Amygdala (tissue), 56 donors: ENCODE measurements around the gene BRD3OS.

ENCODE experiments used
- DNase-seq, 56 donors: peaks; one replicate each; lab custom pipeline; 2025; lab: John Stamatoyannopoulos, UW

BRD3OS gene

DNA sequence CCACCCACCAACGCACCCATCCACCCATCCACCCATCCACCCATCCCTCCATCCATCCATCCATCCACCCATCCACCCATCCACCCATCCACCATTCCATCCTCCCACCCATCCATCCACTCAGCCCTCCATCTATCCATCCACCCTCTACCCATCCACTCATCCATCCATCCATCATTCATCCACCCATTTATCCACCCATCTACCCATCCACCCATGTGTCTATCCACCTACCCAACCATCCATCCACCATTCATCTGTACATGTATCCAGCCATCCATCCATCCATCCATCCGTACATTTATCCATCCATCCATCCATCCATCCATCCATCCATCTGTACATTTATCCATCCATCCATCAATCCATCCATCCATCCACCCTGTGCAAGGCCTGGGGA lies 22.0 kb upstream of the BRD3OS start:
- DNase-seq = no peak

DNA sequence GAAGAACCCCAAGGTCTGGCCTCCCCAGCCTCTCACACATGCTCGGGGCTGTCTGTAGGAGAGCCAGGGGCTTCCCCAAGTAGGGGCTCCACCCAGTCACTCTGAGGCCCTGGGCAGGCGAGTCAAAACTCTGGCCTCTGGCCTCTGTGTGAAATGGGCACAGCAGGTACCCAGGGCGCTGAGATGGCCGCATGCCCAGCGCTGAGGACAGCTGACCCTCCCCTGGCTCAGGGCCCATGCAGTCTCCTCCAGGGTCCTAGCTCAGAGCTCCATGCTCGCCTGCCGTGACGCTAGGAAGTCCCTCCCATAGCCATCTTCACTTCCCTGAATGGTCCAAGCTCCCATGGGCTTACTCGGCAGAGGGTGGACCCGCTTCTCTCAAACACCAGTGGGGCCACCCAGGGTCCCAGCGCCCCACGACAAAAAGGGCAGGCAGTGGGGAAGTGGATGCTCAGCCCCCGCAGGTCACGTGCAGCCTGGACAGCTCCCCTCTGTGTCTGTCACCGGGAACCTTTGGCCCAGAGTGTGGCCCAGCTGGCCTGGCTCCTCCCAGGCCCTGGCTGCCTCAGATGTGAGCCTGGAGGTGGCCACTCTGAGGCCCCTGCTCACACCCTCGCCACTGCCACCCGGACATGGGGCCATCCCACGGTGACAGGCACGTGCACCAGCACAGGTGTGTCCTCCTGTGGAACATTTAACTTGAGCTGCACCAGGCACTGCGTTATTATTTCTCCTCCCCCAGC lies 21.0 kb upstream of the BRD3OS start:
- no peak for DNase-seq

DNA sequence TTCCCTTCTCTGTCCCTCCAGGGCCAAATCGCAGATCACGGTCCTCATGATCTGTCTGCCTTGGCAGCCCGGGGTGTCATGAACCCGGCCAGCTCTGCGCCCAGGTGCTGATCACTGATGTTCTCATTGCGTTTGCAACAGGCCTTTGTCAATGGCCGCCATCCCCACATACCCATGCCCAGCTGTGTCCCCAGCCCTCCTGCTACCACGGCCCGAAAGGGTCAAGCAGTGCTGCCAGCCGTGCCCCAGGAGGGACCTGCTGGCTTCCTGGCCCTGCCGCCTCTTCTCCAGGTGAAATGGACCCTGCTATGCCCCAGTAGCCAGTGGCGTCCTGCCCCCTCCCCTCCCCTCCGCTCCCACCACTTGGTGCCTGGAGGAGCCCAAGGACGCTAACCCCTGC lies 20.4 kb upstream of the BRD3OS start:
- DNase-seq = no peak

DNA sequence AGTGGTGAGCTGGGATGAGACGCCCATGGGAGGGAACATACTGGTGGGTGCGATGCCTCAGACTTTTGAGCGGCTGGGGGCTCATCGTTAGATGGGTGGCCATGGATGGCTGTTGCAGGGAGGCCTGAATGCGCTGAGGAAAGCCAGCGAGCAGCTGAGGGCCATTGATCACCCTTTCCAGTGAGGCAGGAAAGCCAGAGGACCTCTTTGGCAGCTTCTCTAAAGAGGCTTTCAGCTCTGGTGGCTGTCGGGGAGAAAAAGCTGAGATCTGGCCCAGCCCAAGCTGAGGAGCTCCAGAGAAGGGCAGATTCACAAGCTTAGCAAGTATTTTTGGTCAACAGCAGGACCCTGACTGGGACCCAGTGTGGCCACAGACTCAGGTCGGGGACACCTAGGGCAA lies 19.9 kb upstream of the BRD3OS start:
- DNase-seq = no peak

DNA sequence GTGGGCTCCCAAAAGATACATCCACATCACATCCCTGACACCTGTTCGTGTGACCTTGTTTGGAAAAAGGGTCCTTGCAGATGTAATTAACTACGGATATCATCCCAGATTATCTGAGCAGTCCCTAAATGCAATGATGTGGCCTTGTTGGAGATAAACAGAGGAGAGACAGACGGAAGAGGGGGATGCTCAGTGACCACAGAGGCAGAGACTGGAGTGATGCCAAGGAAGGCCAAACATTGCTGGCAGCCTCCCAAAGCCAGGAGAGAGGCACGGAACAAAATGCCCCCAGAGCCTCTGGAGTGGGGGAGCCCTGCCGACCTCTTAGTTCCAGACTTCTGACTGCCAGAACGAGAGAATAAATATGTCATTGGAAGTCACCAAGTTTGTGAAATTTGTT lies 18.1 kb upstream of the BRD3OS start:
- DNase-seq = no peak

DNA sequence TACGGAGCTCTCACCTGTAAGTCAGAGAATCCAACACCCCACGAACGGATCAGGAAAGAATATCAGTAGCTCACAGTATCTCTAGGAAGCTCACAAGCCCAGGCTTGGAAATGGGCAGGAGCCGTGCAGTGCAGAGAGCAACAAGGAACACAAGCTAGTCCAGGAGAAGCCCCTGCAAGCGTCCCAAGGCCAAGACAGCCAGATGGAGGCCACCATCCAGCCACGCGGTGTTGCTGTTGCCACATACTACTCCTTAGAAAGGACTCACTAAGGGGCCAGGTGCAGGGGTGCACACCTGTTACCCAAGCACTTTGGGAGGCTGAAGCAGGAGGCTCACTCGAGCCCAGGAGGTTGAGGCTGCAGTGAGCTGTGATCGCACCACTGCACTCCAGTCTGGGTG lies 17.7 kb upstream of the BRD3OS start:
- DNase-seq = no peak

DNA sequence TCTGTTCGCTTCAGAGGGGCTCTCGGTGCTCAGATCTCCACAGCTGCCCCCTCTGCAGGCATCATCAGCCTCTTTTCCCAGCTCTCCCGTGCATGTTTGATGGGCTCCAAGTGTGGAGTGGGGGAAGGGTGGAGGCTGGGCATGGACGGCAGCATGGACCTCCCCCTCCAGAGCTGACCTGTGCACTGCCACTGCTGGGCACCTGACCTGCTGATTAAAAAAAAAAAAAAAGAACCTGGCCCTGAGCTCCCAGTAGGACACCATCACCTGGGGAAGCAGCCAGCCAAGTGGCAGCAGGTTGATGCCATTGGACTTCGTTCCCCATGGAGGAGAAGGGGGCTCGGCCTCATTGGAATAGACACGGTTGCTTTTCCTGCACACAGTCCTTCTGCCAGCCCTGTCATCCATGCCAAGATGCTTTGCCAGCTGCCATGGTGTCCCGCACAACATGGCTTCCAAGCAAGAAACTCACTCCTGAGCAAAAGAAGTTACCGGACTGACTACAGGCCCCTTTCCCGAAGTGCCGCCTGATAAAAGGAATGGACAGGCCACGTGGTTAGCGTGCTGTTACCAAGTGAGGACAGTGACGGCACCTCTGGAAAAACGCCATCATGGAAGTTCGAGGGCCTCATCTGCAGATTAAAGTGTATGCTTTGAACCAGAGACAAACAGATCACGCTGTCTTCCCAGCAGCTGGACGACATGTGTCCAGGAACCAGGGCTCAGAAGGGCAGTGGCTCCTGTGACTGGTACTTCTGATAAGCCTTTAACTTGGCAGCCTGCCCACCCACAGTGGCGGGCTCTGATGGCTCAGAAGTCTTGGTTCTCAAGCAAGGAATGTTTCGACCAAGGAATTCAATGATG lies 14.7 kb upstream of the BRD3OS start:
- DNase-seq = no peak

DNA sequence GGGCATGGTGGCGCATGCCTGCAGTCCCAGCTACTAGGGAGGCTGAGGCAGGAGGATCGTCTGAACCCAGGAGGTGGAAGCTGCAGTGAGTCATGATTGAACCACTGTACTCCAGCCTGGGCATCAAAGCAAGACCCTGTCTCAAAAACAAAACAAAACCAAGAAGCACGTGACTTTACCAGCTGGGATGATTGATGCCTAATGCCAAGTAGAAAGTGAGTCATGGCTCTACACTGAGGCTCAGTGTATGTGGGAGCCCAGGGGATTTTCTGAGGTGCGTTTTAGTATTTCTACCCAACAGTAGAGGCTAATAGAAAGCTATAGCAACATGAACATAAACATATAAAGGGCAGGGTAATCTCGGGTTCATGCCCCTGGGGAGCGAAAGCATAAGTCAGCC lies 13.9 kb upstream of the BRD3OS start:
- DNase-seq = no peak

DNA sequence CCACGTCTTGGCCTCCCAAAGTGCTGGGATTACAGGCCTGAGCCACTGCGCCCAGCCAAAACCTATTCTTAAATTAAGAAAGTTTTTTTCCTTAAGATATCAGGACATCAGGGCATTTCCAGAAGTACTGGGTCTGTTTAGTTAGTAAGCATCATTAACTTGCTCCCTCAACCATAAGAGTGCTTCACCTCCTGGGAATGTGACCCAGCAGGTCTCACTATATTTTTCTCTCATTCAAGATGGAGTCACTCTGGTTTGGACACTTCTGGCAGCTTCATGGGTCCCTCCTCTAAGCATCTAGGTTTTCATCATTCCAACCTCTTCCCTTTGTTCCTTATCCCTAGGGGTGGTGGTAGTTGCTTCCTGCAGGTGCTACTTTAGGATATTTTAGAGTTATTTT lies 10.3 kb upstream of the BRD3OS start:
- no peak for DNase-seq

DNA sequence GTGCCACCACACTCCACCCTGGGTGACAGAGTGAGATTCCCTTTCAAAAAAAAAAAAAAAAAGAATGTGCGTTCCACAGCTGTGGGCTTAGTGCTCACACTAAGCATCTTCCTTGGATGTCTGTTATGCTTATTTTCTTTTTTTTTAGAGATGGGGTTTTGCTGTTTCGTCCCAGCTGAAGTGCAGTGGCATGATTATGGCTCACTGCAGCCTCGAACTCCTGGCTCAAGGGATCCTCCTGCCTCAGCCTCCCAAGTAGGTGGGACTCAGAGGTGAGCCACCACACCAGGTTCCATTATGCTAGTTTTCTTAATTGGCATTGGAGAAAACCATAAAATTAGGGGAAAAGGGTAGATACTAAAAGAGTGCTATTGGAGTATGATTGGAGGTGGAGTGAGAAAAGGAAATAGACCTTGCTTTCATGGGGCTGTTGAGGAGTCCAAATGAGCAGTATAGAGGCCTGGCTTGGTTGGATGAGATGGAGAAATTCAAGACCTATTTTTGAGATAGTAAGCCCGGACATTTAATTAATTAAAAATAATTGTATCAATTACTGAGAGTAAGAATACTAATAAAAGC lies 978 bp upstream of the BRD3OS start:
- DNase-seq = no peak

DNA sequence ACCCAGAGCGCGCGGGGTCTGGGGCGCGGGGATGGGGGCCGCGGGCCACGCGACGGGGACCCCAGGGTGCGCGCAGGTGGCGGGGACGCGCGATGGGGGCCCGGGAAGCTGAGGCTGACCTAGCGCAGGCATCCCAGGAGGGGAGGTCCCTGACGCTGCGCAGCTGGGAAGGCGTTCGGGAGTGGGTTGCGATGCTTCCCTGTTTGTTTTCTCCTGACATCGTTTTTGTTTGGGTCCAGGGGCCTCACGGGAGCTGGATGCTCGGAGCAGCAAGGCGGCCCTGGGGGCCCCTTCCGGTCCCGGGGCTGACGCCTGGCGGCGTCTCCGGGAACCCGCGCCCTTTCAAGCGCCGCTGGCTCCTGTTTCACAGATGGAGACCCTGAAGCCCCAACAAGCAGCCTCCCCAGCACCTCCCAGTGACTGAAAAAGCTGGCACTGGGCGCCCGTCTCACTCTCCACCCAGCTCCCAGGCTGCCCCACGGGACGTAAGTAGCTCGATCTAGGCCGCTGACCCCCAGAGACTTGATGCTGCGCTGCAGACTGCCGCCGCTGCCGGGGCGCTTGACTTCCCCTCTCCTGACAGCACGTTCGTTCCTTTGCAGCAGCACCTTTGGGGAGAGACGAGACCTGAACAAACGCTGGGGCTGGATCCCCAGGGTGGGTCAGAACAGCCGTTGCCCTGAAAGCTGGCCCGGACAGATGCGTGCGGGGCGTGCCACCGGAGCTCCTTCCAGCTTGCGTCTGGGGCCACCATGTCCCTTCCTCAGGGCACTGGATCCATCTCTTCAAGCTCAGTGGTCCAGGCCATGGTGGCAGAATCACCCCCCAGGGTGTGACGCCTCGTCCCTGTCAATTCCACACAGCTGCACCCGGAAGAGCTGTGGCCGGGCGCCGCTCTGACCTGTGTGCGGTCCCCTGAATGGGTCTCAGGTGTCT lies 593 bp downstream of the BRD3OS start:
- peak in 21 of 56 donors; percentile 29 to 66 (median 54) for DNase-seq

DNA sequence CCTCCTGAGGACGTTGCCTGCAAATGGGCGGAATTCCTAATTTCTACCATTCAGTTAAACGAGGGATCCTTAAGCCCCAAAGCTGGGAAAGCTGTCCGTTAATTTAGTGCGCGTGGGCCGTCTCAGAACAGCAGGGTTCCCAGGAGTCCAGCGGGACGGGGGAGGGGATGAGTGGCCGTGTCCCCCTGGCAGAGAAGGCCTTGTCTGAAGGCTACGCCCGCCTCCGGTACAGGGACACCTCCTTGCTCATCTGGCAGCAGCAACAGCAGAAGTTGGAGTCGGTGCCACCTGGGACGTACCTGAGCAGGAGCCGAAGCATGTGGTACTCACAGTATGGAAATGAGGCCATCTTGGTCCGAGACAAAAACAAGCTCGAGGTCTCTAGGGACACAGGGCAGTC lies 1.3 kb downstream of the BRD3OS start:
- no peak for DNase-seq

DNA sequence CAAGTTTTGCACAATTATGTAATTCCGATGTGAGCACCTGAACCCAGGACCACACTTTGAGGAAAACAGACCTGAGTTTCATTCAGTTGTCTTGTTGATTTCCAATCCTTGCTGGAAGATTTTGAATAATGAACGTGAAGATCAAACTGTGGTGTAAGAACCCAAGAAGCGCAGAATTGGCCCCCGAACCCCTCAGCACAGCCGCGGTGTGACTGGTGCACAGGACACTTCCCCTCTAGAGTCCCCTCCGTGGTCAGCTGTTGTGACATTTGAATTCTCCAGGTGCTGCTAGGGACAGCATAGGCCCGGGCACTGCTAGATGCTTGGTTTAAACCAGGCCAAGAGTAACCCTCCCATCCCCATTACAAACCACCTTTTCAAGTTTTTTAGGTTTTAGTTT lies 1.7 kb downstream of the BRD3OS start:
- no peak for DNase-seq

DNA sequence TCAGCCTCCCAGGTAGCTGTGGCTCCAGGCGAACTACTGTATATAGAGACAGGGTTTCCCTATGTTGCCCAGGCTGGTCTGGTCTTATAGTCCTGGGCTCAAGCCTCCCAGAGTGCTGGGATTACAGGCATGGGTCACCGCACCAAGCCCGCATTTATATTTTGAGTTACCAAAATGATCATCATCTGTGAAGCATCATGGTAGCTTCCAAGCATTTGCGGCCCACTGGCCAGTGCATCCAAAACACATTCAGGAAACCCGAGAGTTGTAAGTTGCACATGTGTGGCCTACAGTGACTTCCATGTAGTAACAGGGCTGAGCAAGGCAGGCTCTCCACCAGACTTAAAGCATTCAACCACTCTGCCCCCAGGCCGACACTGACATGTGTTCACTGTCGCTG lies 2.3 kb downstream of the BRD3OS start:
- DNase-seq = no peak

DNA sequence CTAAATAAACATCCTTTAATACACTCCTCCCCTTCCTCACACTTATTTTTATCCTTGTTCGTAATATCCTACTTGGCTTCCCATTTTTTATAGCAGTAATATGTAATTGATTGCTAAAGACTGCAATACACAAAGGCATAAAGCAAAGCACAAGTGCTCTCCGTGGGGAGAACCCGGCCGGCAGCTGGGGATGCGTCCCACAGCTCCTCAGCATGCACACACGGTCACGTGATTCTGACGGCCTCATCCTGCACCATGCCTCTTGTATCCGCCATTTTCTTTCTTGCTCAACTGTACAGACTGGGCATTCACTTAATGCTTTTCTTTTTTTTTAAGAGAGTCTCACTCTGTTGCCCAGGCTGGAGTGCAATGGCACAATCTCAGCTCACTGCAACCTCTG lies 2.8 kb downstream of the BRD3OS start:
- DNase-seq = no peak

DNA sequence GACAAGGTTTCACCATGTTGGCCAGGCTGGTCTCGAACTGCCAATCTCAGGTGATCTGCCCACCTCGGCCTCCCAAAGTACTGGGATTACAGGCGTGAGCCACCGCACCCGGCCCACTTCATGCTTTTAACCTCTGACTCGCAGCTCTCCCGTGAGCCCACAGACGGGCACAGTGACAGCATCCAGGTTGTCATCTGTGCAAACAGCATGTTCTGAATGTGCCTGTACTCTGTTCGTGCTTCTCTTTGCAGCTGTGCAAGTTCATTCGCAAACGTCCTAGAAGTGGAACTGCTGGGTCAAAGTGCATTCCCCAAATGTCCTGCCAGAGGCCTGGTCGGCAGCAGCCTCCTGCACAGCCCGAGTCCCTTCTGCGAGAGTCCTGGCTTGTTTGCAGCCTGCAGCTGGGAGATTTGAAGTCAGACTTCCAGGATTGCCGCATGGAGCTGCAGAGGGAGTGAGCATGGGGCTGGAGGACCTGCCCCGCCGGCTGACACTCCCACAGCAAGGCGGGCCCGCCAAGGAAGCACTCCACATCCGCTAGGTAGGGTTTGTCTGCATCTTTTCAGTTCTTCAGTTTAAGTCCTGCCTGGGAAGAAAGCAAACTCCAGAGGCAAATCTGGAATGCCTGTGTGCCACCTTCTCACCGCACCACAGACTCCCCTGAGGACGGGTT lies 3.4 kb downstream of the BRD3OS start:
- DNase-seq = no peak

DNA sequence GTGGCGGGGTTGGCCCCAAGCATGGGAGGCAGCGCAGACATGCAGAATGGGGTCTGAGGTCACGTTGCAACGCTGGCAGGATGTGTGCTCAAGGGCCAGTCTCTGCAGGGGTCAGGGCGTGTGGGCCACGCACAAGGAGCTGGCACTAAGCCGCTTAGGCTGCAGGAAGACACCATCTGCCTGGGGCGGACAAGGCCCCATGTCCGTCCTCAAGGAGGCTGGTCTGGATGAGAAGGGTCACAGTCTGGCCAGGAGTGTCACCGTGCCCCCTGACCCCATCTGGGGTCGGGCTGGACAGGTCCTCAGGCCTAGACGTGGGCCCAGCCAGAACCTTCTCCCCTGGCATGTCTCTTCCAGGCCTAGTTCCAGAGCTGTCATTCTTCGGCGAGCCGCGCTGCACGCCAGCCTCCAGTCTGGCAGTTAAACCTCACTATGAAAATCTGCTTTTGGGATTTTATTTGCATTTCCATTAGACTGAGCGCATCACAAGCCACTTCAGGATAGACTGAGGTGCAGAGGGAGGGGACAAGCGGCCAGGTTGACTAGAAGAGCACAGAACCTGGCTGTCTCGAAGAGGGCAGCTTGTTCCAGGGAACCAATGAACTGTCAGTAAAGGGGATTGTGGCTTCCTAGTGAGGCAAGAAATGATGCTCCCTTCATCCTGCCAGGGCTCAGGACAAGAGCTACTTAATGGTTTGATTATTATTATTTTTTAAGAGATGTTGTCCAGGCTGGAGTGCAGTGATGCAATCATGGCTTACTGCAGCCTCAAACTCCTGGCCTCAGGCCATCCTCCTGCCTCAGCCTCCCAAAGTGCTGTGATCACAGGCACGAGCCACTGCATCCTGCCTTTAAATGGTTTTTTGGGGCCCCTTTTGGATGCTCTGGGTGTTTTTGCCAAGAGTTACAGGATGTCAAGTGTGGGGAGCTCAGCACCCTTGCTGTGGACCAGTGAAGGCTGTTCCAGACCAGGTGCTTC lies 4.3 kb downstream of the BRD3OS start:
- no peak for DNase-seq

DNA sequence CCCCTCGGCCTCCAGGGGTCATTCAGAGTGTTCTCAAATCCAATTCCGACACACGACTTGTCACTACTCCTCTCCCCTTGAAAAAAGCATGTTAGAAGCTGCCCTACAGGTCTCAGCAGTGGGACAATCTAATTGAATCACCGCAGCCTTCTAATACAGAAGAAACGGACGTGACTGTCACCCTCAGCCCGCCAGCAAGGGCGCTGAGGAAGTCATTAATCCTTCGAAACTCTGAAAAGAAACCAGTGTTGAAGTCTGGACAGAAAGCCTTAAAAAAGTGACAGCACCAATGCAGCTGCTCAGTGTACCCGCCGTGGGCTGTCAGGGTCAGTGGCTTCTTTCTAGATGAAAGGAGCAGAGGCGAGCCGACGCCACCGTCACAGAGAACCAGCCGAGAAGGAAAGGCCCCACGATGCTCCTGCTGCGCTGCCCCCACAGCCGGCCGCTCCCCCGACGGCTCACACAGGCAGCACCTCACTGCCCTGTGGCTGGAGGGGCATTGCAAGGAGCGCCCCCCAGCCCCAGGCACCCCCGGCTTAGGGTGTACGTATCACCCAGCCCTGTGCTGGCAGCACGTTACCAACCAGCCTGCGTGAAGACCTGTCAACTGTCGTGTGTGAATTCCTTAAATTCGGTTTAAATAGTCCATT lies 5.7 kb downstream of the BRD3OS start:
- no peak for DNase-seq
